Measurements from ENCODE around the gene HSPA5. TPM values are rescaled to one million over a fixed set of nuclear protein-coding genes. Genes with fewer than 3 reads are reported as not detected.
"Not testable (repeated sequence)": the region's sequence is repeated elsewhere in the genome, so short reads cannot be mapped to it uniquely, and the experiment has no call there.

The HSPA5 gene
- total RNA-seq, 1 experiment from 2014 or later: 357 TPM

DNA sequence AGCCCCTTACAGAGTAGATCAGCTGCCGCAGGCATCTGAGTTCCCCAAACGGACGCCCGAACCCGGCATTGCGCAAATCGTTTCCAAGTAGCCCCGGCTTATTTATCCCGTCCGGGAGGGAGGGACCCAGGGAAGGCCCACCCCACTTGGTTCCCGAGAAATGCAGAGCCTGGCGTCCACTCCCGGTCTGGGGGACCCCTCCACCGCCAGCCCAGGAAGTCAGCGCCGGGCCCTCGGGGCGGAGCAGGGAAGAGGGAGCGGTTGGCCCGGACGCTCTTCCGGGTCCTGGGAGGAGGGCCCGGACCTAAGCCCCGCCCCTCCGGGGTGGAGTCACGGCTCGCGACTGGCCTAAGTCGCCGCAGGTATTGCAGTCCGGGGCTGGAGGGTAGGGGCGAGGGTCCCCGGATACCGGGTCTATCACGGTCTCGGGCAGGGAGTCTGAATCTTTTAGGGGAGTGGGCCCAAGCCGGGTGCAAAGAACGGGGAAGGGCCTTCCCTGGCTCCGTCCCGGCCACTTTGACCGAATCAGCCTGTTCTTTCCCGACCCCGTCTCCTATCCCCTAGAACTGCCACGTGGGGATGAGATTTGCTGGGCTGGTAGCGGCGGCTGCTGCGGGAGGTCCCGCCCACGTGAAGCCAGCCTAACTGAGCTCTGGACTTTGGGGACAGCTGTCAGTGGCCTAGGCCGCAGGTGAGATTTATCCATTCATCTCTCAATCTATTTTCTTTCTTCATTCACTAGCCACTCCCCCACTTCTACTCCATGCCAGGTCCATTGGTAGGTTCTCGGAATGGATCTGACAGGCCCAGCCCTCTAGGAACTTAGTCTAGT is 40.7 kb downstream of the HSPA5 start, which contains the start of gene RABEPK (continued):
- TF ChIP-seq, protein P1, sequence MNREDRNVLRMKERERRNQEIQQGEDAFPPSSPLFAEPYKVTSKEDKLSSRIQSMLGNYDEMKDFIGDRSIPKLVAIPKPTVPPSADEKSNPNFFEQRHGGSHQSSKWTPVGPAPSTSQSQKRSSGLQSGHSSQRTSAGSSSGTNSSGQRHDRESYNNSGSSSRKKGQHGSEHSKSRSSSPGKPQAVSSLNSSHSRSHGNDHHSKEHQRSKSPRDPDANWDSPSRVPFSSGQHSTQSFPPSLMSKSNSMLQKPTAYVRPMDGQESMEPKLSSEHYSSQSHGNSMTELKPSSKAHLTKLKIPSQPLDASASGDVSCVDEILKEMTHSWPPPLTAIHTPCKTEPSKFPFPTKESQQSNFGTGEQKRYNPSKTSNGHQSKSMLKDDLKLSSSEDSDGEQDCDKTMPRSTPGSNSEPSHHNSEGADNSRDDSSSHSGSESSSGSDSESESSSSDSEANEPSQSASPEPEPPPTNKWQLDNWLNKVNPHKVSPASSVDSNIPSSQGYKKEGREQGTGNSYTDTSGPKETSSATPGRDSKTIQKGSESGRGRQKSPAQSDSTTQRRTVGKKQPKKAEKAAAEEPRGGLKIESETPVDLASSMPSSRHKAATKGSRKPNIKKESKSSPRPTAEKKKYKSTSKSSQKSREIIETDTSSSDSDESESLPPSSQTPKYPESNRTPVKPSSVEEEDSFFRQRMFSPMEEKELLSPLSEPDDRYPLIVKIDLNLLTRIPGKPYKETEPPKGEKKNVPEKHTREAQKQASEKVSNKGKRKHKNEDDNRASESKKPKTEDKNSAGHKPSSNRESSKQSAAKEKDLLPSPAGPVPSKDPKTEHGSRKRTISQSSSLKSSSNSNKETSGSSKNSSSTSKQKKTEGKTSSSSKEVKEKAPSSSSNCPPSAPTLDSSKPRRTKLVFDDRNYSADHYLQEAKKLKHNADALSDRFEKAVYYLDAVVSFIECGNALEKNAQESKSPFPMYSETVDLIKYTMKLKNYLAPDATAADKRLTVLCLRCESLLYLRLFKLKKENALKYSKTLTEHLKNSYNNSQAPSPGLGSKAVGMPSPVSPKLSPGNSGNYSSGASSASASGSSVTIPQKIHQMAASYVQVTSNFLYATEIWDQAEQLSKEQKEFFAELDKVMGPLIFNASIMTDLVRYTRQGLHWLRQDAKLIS (CRISPR knock-in tag; IDR thresholded peaks at IDR 0.05; ENCODE audit: borderline replicate concordance): no peak
- TF ChIP-seq SP1 (CRISPR knock-in tag; conservative IDR thresholded peaks at IDR 0.05): peak; percentile 78
- TF ChIP-seq, protein P2, sequence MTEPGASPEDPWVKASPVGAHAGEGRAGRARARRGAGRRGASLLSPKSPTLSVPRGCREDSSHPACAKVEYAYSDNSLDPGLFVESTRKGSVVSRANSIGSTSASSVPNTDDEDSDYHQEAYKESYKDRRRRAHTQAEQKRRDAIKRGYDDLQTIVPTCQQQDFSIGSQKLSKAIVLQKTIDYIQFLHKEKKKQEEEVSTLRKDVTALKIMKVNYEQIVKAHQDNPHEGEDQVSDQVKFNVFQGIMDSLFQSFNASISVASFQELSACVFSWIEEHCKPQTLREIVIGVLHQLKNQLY (CRISPR knock-in tag; IDR thresholded peaks at IDR 0.05): no peak
- TF ChIP-seq MYBL2 (CRISPR knock-in tag; IDR thresholded peaks at IDR 0.05): 0 out of 2 replicates have a peak, but pooled peaks have one; percentile 15
- no peak for TF ChIP-seq EMX1 (CRISPR knock-in tag; IDR thresholded peaks at IDR 0.05)
- TF ChIP-seq RORB (CRISPR knock-in tag; IDR thresholded peaks at IDR 0.05): no peak
- TF ChIP-seq ZNF416 (CRISPR knock-in tag; IDR thresholded peaks at IDR 0.05): peak; percentile 81; the same call in 1 of the 2 replicates
- TF ChIP-seq, protein P3, sequence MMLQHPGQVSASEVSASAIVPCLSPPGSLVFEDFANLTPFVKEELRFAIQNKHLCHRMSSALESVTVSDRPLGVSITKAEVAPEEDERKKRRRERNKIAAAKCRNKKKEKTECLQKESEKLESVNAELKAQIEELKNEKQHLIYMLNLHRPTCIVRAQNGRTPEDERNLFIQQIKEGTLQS (CRISPR knock-in tag; conservative IDR thresholded peaks at IDR 0.05): no peak

DNA sequence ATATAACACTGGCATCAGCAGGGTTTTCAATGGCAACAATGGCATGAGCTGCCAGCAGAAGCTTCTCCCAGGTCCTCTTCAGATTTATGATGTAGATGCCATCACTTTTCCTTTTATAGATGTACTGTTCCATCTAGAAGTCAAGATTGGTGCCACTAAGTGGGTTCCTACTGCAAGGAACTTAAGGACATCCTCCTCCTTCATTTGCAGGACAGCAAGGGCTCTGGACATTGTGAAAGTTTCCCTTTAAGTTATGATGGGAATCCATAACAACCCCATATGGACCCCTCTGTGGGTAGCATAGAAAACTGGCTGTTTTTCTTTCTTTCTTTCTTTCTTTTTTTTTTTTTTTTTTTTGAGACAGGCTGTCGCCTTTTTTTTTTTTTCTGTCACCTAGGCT is 45.6 kb downstream of the HSPA5 start:
- H3K27me3 Mint-ChIP-seq (ENCODE audit: low read depth); ATAC-seq; POLR2A ChIA-PET; H3K36me3 Mint-ChIP-seq; H3K9me3 Mint-ChIP-seq; H3K4me3 Mint-ChIP-seq; H3K4me1 Mint-ChIP-seq; DNase-seq (ENCODE audit: low spot score); H3K27ac Mint-ChIP-seq: not testable (repeated sequence)
- CTCF ChIA-PET: interaction anchor here (0.6 kb wide), 1 partner anchor 659 kb away, joined by 3 read pairs; no protein-coding TSS in a partner anchor

DNA sequence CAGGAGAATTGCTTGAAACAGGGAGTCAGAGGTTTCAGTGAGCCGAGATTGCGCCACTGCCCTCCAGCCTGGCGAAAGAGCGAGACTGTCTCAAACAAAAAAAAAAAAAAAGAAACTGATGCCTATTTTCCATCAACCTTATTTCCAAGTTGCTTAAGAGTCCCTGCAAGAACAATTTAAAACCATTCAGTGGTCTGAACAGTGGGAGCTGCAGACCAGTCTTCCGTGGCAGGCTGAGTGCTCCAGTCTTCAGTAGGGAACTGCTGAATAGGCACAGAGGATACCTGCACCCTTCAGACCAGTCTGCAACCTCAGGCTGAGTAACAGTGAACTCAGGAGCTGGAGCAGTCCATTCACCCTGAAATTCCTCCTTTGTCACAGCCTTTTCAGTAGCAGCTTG is 46.7 kb downstream of the HSPA5 start:
- POLR2A ChIA-PET; H3K27ac Mint-ChIP-seq; H3K36me3 Mint-ChIP-seq; H3K4me1 Mint-ChIP-seq; H3K9me3 Mint-ChIP-seq; DNase-seq (ENCODE audit: low spot score); ATAC-seq; H3K27me3 Mint-ChIP-seq (ENCODE audit: low read depth); H3K4me3 Mint-ChIP-seq; CTCF ChIA-PET: not testable (repeated sequence)

DNA sequence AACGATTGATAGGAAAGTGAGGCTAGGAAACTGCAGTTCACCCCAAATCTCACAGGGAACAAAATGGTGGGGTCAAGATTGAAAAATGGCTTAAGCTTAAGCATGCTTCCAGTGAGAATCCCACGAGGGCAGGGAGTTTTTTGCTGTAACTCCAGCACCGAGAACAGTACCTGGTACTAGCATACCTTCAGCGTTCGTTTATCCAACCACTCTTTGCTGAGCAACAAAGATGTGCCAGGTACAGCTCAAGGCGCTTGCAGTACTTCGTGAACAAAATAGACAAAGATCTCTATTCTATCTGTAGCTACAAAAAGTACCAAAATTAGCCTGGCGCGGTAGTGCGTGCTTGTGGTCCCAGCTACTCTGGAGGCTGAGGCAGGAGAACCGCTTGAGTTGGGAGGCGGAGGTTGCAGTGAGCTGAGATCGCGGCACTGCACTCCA is 50.8 kb downstream of the HSPA5 start:
- DNase-seq (ENCODE audit: low spot score): no peak
- Mint-ChIP-seq H3K27me3 (ENCODE audit: low read depth) (no peaks in the 10 kb centered on the region), H3K4me1 (peaks cover 14% of the 10 kb centered on the region; the same call in 1 of the 2 replicates), H3K27ac (peak overlapping the region; percentile 89), H3K36me3 (no peaks in the 10 kb centered on the region), H3K4me3 (peak overlapping the region; percentile 90), H3K9me3 (no peaks in the 10 kb centered on the region)
- ChIA-PET POLR2A (interaction anchor here (1.0 to 1.1 kb wide), 2 partner anchors 9 to 51 kb away, joined by 3 to 6 read pairs; partner anchors contain the start of gene HSPA5), CTCF (interaction anchor here (0.6 kb wide), 1 partner anchor 27 kb away, joined by 4 read pairs; no protein-coding TSS in a partner anchor)
- TF ChIP-seq CBFB (CRISPR knock-in tag; IDR thresholded peaks at IDR 0.05; ENCODE audit: low read depth) (no peak), FOXP1 (CRISPR knock-in tag; IDR thresholded peaks at IDR 0.05; ENCODE audit: borderline replicate concordance) (no peak)
- TF ChIP-seq, protein P4, sequence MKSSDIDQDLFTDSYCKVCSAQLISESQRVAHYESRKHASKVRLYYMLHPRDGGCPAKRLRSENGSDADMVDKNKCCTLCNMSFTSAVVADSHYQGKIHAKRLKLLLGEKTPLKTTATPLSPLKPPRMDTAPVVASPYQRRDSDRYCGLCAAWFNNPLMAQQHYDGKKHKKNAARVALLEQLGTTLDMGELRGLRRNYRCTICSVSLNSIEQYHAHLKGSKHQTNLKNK (CRISPR knock-in tag; IDR thresholded peaks at IDR 0.05): no peak
- no peak for ATAC-seq
